Brain microvascular endothelial cell (primary cell): ENCODE data around the gene PRPH2.

ENCODE experiments used
- DNase-seq: peaks from one replicate; pipeline ENCODE4 v3.0.0-alpha.2; 2020
- H3K27ac ChIP-seq: fragments of 250-450 bp; sonication (Bioruptor Pico); 2 replicates; pipeline ENCODE4 v1.5.1; 2020; ENCODE audit warnings: mild to moderate bottlenecking, moderate library complexity
- H3K27me3 ChIP-seq: fragments of 250-450 bp; sonication (Bioruptor Pico); replicated peaks from 2 replicates; pipeline ENCODE4 v1.5.1; 2020; ENCODE audit warnings: mild to moderate bottlenecking
- H3K36me3 ChIP-seq: fragments of 250-450 bp; sonication (Bioruptor Pico); replicated peaks from 2 replicates; pipeline ENCODE4 v1.5.1; 2020; ENCODE audit warnings: mild to moderate bottlenecking
- H3K4me3 ChIP-seq: 2 replicates; pipeline ENCODE4 v1.5.1; 2011; ENCODE audit warnings: low read depth, mild to moderate bottlenecking, control low read depth, low read length, moderate library complexity
- in situ Hi-C: cut with HindIII; loops from 2 replicates; pipeline ENCODE4 v1.10.0; 2017; ENCODE audit warnings: low sequenced_read_pairs, low pct_ligation_motif_present
- TF ChIP-seq, protein P1 (sequence below): IDR thresholded peaks from 2 replicates; pipeline ENCODE4 v1.5.1; 2011; ENCODE audit warnings: low read depth, mild to moderate bottlenecking, moderate library complexity, low read length, control low read depth, inconsistent platforms; ENCODE audit errors: missing control alignments

Gene PRPH2

DNA sequence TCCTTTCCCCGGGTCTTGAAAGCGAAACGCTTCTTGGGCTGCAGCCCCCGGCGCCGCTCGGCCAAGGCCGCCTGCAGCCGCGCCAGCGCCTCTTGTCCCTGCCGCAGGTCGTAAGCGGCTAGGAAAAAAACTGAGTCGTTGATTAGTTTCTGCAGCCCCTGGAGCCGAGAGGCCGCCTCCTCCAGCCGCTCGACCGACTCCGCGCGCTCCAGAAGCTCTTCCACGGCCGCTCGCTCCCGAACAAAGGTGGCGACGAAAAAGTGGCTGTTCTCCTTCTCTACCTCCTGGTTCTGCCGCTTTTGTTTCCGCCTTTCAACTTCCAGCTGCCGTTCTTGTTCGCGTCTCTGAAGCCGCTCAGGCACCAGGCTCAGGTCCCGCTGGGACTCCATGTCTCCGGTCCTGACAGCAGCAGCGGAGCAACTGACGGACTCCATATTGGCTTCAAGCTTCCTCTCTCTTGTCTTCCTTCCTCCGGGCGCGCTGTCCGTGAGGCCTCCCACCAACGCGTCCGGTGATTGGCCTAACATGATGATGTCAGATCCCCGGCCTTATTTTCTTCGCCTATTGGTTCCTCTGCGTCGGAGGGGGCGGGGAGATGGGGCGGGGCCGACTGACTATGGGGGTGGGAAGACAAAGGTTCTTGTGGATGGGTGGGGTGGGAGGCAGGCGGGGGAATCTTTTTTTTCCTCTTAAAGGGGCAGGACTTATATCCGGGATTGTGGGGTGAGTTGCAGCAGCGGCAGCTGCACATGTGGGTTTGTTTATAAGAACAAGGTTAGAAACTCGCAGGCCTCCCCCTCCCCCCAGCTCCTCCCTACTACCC, 23.5 kb upstream of the PRPH2 start, which contains the start of gene TBCC:
TSS of gene TBCC (minus strand) at position 464 of the 823 bp plus-strand sequence. CDS start at position 434, 30 bp downstream.
- in situ Hi-C loops = no loop called here
- DNase-seq = peak; percentile 97

DNA sequence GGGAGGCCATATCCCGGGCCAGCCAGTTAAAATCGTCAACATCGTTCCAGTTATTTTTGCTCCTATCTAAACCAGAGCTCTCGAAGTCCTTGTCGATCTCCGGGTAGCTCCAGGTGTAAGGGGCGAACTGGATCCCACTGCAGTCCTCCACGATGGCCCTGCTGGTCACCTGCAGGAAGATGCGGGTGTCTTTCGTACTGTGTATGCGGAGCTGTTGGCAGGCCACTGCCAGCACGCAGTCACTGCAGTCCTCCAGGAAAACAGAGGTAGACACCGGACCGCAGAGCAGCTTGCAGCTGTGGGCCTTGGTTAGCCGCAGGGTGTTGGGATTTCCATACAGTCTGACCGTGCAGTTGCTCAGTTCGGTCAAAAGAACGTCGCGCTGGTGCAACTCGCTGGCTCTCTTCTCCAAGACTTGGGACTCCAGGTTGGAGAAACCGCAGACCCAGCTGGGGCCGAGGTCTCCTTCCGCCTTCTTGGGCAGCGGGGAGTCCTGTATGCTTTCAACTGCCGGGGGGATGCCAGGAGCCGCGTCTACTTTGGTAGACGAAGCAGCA, 22.8 kb upstream of the PRPH2 start:
- TF ChIP-seq, protein P1, sequence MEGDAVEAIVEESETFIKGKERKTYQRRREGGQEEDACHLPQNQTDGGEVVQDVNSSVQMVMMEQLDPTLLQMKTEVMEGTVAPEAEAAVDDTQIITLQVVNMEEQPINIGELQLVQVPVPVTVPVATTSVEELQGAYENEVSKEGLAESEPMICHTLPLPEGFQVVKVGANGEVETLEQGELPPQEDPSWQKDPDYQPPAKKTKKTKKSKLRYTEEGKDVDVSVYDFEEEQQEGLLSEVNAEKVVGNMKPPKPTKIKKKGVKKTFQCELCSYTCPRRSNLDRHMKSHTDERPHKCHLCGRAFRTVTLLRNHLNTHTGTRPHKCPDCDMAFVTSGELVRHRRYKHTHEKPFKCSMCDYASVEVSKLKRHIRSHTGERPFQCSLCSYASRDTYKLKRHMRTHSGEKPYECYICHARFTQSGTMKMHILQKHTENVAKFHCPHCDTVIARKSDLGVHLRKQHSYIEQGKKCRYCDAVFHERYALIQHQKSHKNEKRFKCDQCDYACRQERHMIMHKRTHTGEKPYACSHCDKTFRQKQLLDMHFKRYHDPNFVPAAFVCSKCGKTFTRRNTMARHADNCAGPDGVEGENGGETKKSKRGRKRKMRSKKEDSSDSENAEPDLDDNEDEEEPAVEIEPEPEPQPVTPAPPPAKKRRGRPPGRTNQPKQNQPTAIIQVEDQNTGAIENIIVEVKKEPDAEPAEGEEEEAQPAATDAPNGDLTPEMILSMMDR = no peak
- peak overlapping the region; percentile 85 for H3K27ac ChIP-seq
- no peaks in the 10 kb centered on the region for H3K27me3 ChIP-seq
- peak overlapping the region; percentile 99 for H3K4me3 ChIP-seq
- DNase-seq = no peak
- in situ Hi-C loops = no loop called here
- no peaks in the 10 kb centered on the region for H3K36me3 ChIP-seq

More for the DNA sequence above, 23.5 kb upstream of the PRPH2 start, which contains the start of gene TBCC:
- H3K4me3 ChIP-seq = peak within 1 kb of the TSS; percentile 99
- peak within 1 kb of the TSS; percentile 89 for H3K27ac ChIP-seq
- H3K36me3 ChIP-seq = no peaks in the 10 kb centered on the region
- TF ChIP-seq, protein P1 = no peak
- H3K27me3 ChIP-seq = no peaks in the 10 kb centered on the region

DNA sequence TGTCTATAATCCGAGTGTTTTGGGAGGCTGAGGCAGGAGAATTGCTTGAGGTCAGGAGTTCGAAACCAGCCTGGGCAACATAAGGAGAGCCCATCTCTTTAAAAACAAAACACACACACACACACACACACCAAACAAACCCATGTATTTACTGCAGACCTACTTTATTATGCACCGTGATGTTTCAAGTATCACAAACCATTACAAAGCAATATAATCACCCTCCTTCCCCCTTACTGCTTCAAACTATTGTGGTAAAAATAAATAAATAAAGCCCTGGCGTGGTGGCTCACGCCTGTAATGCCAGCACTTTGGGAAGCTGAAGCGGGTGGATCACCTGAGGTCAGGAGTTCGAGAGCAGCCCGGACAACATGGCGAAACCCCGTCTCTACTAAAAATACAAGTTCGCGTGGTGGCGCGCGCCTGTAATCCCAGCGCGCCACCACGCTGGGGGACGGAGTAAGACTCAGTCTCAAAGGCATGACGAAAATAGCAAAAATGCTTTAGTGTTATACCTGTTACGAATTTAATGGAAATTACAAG, 22.0 kb upstream of the PRPH2 start:
- TF ChIP-seq, protein P1 = no peak
- Histone ChIP-seq H3K27me3 (no peaks in the 10 kb centered on the region), H3K27ac (no peak overlapping the region), H3K36me3 (no peaks in the 10 kb centered on the region), H3K4me3 (peak overlapping the region; percentile 99)
- DNase-seq = no peak
- in situ Hi-C loops = no loop called here

DNA sequence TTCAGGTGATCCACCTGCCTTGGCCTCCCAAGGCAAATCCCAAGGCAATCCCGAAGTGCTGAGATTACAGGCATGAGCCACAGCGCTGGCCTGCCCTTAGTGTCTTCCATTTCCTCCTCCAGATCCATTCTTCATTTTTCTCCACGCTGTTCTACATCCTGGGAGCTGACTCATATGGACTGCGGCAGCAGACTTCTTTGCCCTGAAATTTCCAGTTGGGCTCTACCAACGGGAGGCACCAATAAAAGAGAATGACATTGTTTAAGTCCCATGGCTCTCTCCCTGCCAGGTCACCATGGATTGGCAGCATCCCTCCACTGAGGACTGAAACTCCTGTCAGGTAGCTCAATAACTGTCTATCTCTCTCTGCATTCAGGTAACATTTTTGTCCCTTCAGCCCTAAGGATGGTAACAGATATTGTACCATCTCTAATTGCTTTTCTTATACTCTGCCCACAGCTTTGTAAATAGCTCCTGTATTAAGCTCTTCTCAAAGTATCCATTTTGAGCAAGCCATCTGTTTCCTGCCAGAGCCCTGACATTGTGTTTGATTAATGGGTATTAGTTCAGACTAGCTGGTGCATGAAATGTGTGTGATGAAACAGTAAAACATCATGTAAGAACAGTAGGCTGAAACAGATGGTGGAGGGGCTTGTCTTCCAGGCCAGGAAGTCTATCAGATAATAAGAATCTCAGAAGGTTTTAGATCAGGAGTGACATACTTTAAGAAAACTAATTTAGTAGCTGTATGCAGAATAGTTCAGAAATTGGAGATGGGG, 19.9 kb upstream of the PRPH2 start:
- TF ChIP-seq, protein P1 = no peak
- DNase-seq = no peak
- in situ Hi-C loops = no loop called here
- Histone ChIP-seq H3K36me3 (no peaks in the 10 kb centered on the region), H3K4me3 (no peak overlapping the region), H3K27ac (no peak overlapping the region), H3K27me3 (no peaks in the 10 kb centered on the region)

DNA sequence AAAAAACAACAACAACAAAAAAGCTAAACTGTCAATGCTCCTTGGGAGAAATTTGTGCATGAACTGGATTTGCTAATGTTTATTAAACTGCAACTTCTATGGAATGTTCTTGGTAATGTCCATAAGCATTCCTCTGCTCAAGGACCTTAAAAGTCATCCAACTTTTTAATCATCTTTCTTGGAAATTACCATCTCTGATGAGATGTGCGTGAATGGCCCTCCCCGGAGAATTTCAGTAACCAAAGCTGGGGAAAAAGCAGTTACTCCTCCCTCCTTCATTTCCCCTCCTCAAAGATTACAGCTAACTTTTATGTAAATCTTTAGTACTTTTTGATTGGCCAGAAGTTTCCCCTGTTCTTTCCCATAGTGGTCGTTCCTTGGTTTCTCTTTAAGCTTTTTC, 18.3 kb upstream of the PRPH2 start:
- H3K27me3 ChIP-seq = no peaks in the 10 kb centered on the region
- in situ Hi-C loops = no loop called here
- TF ChIP-seq, protein P1 = no peak
- H3K36me3 ChIP-seq = no peaks in the 10 kb centered on the region
- DNase-seq = no peak
- H3K27ac ChIP-seq = no peak overlapping the region
- H3K4me3 ChIP-seq = no peak overlapping the region
